Gastrocnemius medialis (tissue), 4 donors: Measurements from ENCODE around the gene TUBB2A.
"Not testable (repeated sequence)": the region's sequence is repeated elsewhere in the genome, so short reads cannot be mapped to it uniquely, and the experiment has no call there.

Experiments
- CTCF ChIP-seq, 5 experiments: fragments of 450-650 bp in 3 of 5; fragments of 200-600 bp in 2 of 5; sonication (generic) in 2 of 5; IDR thresholded peaks in 4 of 5; conservative IDR thresholded peaks in 1 of 5; 1 replicate in 4 of 5; 2 replicates in 1 of 5; pipeline ENCODE4 v1.5.1; 2016 to 2019; ENCODE audit warnings: antibody characterized with exemption in 5 of 5, mild to moderate bottlenecking in 3 of 5, moderate library complexity in 3 of 5
- POLR2A ChIP-seq, 2 donors: fragments of 450-650 bp; IDR thresholded peaks; one replicate each; pipeline ENCODE4 v1.6.1; 2017; ENCODE audit warnings: antibody characterized with exemption in 2 of 2, mild to moderate bottlenecking in 2 of 2, moderate library complexity in 2 of 2

DNA sequence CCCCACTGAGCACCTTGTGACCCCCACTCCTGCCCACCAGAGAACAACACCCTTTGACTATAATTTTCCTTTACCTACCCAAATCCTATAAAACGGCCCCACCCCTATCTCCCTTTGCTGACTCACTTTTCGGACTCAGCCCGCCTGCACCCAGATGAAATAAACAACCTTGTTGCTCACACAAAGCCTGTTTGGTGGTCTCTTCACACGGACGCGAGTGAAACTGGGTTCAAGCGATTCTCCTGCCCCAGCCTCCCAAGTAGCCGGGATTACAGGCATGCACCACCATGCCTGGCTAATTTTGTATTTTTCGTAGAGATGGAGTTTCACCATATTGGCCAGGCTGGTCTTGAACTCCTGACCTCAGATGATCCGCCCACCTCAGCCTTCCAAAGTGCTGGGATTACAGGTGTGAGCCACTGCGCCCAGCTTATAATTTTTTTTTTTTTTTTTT lies 16.3 kb upstream of the TUBB2A start:
- not testable (repeated sequence) for TF ChIP-seq CTCF (IDR thresholded peaks at IDR 0.05 in 4 of 5, conservative IDR thresholded peaks at IDR 0.05 in 1 of 5); POLR2A (IDR thresholded peaks at IDR 0.05)
